SK-N-SH treated with all-trans-retinoic acid at 6 μM for 48 hours (cell line): Measurements from ENCODE around the gene RPL7L1.

ENCODE experiments used
- ATAC-seq: fragments of 200-7000 bp; cut with Tn5 transposase; 3 replicates; pipeline ENCODE4 v1.9.1; 2020; ENCODE audit warnings: mild to moderate bottlenecking, moderate library complexity
- ARNTL ChIP-seq: fragments of 450-650 bp; formaldehyde crosslinking; IDR thresholded peaks from 2 replicates; pipeline ENCODE4 v1.5.0; 2020; ENCODE audit warnings: low read depth, mild to moderate bottlenecking, moderate library complexity, borderline replicate concordance
- BACH2 ChIP-seq: fragments of 250-450 bp; sonication (Bioruptor Pico); IDR thresholded peaks from 2 replicates; pipeline ENCODE4 v1.9.0; 2021; ENCODE audit warnings: mild to moderate bottlenecking, borderline replicate concordance
- CSDC2 ChIP-seq: fragments of 250-450 bp; sonication (Bioruptor Pico); IDR thresholded peaks from 2 replicates; pipeline ENCODE4 v1.5.0; 2020; ENCODE audit warnings: mild to moderate bottlenecking, moderate library complexity
- ESRRG ChIP-seq: fragments of 250-450 bp; sonication (Bioruptor Pico); IDR thresholded peaks from 2 replicates; pipeline ENCODE4 v1.6.1; 2021; ENCODE audit warnings: mild to moderate bottlenecking
- GLIS3 ChIP-seq: fragments of 250-450 bp; sonication (Bioruptor Pico); IDR thresholded peaks from 2 replicates; pipeline ENCODE4 v1.5.0; 2020; ENCODE audit warnings: mild to moderate bottlenecking, moderate library complexity
- ISL1 ChIP-seq: fragments of 250-450 bp; sonication (Bioruptor Pico); IDR thresholded peaks from 2 replicates; pipeline ENCODE4 v2.1.2; 2022; ENCODE audit warnings: mild to moderate bottlenecking, moderate library complexity
- OSR1 ChIP-seq: fragments of 250-450 bp; sonication (Bioruptor Pico); IDR thresholded peaks from 2 replicates; pipeline ENCODE4 v1.8.0; 2022; ENCODE audit warnings: moderate library complexity, mild to moderate bottlenecking, inconsistent platforms
- PPARA ChIP-seq: fragments of 250-450 bp; sonication (Bioruptor Pico); IDR thresholded peaks from 2 replicates; pipeline ENCODE4 v1.5.0; 2020; ENCODE audit warnings: mild to moderate bottlenecking, borderline replicate concordance
- RARB ChIP-seq: fragments of 250-450 bp; sonication (Bioruptor Pico); IDR thresholded peaks from 2 replicates; pipeline ENCODE4 v1.8.0; 2021; ENCODE audit warnings: mild to moderate bottlenecking, moderate library complexity
- SNAI2 ChIP-seq: fragments of 250-450 bp; sonication (Bioruptor Pico); IDR thresholded peaks from 2 replicates; pipeline ENCODE4 v1.5.0; 2020; ENCODE audit warnings: mild to moderate bottlenecking, moderate library complexity
- TCF4 ChIP-seq: fragments of 250-450 bp; sonication (Bioruptor Pico); IDR thresholded peaks from 2 replicates; pipeline ENCODE4 v1.8.0; 2021; ENCODE audit warnings: mild to moderate bottlenecking, moderate library complexity, borderline replicate concordance
- ZC3H10 ChIP-seq: fragments of 250-450 bp; sonication (Bioruptor Pico); IDR thresholded peaks from 2 replicates; pipeline ENCODE4 v1.5.1; 2021; ENCODE audit warnings: mild to moderate bottlenecking, moderate library complexity
- ZFP3 ChIP-seq: fragments of 250-450 bp; sonication (Bioruptor Pico); IDR thresholded peaks from 2 replicates; pipeline ENCODE4 v1.5.0; 2020; ENCODE audit warnings: mild to moderate bottlenecking, moderate library complexity
- ZFP30 ChIP-seq: fragments of 450-650 bp; formaldehyde crosslinking; IDR thresholded peaks from 2 replicates; pipeline ENCODE4 v1.5.0; 2022; ENCODE audit warnings: mild to moderate bottlenecking, moderate library complexity
- ZNF70 ChIP-seq: fragments of 450-650 bp; formaldehyde crosslinking; IDR thresholded peaks from 2 replicates; pipeline ENCODE4 v1.5.0; 2020; ENCODE audit warnings: mild to moderate bottlenecking, moderate library complexity
- ZNF8 ChIP-seq: fragments of 450-650 bp; formaldehyde crosslinking; IDR thresholded peaks from 2 replicates; pipeline ENCODE4 v1.5.0; 2020; ENCODE audit warnings: mild to moderate bottlenecking, moderate library complexity
- TF ChIP-seq, protein P1 (sequence below): fragments of 250-450 bp; sonication (Bioruptor Pico); IDR thresholded peaks from 2 replicates; pipeline ENCODE4 v1.8.0; 2021; ENCODE audit warnings: low read depth, mild to moderate bottlenecking, moderate library complexity, borderline replicate concordance
- TF ChIP-seq, protein P2 (sequence below): fragments of 250-450 bp; sonication (Bioruptor Pico); IDR thresholded peaks from 2 replicates; pipeline ENCODE4 v1.8.0; 2020; ENCODE audit warnings: mild to moderate bottlenecking, moderate library complexity, borderline replicate concordance
- TF ChIP-seq, protein P3 (sequence below): fragments of 250-450 bp; sonication (Bioruptor Pico); IDR thresholded peaks from 2 replicates; pipeline ENCODE4 v1.5.0; 2020; ENCODE audit warnings: mild to moderate bottlenecking, moderate library complexity
- TF ChIP-seq, protein P4 (sequence below): fragments of 250-450 bp; sonication (Bioruptor Pico); IDR thresholded peaks from 2 replicates; pipeline ENCODE4 v1.5.1; 2020; ENCODE audit warnings: low read depth, mild to moderate bottlenecking, moderate library complexity
- TF ChIP-seq, protein P5 (sequence below): fragments of 250-450 bp; sonication (Bioruptor Pico); IDR thresholded peaks from 2 replicates; pipeline ENCODE4 v1.5.1; 2021; ENCODE audit warnings: mild to moderate bottlenecking, moderate library complexity

The RPL7L1 gene

DNA sequence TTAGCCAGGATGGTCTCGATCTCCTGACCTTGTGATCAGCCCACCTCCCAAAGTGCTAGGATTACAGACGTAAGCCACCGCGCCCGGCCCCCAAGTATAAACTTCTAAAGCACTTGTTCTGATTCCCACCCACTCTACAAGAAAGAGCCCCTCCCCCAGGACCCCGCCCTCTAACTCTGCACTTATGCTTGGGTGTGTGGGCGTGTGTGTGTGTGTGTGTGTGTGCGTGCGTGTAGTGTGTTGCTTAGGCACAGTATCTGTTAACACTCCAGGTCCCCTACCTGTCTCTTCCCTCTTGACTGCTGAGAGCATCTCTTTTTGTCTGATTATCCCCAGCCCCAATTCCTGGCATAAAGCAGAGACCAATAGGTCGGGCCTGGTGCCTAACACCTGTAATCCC is 30.4 kb downstream of the RPL7L1 start:
- ATAC-seq: no peak
- TF ChIP-seq, protein P1, sequence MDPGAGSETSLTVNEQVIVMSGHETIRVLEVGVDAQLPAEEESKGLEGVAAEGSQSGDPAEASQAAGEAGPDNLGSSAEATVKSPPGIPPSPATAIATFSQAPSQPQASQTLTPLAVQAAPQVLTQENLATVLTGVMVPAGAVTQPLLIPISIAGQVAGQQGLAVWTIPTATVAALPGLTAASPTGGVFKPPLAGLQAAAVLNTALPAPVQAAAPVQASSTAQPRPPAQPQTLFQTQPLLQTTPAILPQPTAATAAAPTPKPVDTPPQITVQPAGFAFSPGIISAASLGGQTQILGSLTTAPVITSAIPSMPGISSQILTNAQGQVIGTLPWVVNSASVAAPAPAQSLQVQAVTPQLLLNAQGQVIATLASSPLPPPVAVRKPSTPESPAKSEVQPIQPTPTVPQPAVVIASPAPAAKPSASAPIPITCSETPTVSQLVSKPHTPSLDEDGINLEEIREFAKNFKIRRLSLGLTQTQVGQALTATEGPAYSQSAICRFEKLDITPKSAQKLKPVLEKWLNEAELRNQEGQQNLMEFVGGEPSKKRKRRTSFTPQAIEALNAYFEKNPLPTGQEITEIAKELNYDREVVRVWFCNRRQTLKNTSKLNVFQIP (CRISPR knock-in tag): no peak
- no peak for TF ChIP-seq TCF4
- TF ChIP-seq ESRRG (CRISPR knock-in tag): no peak
- TF ChIP-seq, protein P2, sequence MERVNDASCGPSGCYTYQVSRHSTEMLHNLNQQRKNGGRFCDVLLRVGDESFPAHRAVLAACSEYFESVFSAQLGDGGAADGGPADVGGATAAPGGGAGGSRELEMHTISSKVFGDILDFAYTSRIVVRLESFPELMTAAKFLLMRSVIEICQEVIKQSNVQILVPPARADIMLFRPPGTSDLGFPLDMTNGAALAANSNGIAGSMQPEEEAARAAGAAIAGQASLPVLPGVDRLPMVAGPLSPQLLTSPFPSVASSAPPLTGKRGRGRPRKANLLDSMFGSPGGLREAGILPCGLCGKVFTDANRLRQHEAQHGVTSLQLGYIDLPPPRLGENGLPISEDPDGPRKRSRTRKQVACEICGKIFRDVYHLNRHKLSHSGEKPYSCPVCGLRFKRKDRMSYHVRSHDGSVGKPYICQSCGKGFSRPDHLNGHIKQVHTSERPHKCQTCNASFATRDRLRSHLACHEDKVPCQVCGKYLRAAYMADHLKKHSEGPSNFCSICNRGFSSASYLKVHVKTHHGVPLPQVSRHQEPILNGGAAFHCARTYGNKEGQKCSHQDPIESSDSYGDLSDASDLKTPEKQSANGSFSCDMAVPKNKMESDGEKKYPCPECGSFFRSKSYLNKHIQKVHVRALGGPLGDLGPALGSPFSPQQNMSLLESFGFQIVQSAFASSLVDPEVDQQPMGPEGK (CRISPR knock-in tag): no peak
- no peak for TF ChIP-seq ISL1 (CRISPR knock-in tag)
- TF ChIP-seq, protein P3, sequence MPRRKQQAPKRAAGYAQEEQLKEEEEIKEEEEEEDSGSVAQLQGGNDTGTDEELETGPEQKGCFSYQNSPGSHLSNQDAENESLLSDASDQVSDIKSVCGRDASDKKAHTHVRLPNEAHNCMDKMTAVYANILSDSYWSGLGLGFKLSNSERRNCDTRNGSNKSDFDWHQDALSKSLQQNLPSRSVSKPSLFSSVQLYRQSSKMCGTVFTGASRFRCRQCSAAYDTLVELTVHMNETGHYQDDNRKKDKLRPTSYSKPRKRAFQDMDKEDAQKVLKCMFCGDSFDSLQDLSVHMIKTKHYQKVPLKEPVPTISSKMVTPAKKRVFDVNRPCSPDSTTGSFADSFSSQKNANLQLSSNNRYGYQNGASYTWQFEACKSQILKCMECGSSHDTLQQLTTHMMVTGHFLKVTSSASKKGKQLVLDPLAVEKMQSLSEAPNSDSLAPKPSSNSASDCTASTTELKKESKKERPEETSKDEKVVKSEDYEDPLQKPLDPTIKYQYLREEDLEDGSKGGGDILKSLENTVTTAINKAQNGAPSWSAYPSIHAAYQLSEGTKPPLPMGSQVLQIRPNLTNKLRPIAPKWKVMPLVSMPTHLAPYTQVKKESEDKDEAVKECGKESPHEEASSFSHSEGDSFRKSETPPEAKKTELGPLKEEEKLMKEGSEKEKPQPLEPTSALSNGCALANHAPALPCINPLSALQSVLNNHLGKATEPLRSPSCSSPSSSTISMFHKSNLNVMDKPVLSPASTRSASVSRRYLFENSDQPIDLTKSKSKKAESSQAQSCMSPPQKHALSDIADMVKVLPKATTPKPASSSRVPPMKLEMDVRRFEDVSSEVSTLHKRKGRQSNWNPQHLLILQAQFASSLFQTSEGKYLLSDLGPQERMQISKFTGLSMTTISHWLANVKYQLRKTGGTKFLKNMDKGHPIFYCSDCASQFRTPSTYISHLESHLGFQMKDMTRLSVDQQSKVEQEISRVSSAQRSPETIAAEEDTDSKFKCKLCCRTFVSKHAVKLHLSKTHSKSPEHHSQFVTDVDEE (CRISPR knock-in tag): no peak
- no peak for TF ChIP-seq ZC3H10 (CRISPR knock-in tag)
- TF ChIP-seq PPARA (CRISPR knock-in tag): no peak
- no peak for TF ChIP-seq ZFP3 (CRISPR knock-in tag)
- no peak for TF ChIP-seq SNAI2 (CRISPR knock-in tag)
- no peak for TF ChIP-seq ZNF70 (CRISPR knock-in tag)
- no peak for TF ChIP-seq GLIS3 (CRISPR knock-in tag)
- TF ChIP-seq OSR1: no peak
- TF ChIP-seq ZNF8 (CRISPR knock-in tag): no peak
- TF ChIP-seq BACH2 (CRISPR knock-in tag): no peak
- TF ChIP-seq, protein P4, sequence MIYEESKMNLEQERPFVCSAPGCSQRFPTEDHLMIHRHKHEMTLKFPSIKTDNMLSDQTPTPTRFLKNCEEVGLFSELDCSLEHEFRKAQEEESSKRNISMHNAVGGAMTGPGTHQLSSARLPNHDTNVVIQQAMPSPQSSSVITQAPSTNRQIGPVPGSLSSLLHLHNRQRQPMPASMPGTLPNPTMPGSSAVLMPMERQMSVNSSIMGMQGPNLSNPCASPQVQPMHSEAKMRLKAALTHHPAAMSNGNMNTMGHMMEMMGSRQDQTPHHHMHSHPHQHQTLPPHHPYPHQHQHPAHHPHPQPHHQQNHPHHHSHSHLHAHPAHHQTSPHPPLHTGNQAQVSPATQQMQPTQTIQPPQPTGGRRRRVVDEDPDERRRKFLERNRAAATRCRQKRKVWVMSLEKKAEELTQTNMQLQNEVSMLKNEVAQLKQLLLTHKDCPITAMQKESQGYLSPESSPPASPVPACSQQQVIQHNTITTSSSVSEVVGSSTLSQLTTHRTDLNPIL: no peak
- no peak for TF ChIP-seq ZFP30
- TF ChIP-seq ARNTL (CRISPR knock-in tag): no peak
- TF ChIP-seq CSDC2 (CRISPR knock-in tag): no peak

DNA sequence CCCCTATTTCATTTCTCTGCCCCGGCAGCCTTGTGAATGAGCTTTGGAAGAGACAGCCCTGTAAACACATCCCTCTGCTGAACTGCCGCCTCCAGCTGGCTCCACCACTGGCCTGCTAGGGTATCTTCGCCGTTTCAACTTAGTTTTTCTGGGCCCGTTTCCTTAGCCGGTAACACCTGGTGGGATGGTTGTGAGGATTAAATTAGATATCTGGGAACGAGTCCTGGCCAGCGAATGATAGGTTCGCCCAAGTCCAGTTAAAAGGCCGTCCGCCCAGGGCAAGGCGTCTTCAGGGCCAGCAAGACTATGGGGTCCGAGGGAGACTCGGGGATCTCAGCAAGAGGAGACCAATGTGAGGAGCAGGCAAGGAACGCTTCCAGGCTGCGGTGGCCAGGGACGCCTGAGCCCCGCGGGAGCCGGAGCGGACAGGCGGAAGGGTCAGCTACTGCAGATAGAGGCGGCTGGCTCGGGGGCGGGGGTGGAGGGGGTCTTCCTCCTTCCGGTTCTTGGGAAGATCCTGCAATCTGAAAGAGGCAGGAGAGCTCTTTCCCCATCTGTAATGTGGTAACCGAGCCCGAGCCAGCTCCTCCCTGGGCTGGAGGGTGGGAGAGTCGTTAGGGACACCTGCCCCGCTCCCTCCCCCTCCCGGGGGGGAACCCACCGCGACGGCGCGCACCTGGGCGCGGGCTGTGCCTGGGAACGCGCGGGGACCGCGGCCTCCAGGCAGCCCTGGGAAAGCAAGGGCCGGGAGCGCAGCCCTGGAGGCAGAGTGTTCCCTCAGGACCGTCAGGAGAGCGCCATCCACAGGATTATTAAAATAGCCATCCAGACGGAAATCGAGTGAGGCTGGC is 32.0 kb downstream of the RPL7L1 start:
- TF ChIP-seq ESRRG (CRISPR knock-in tag) (no peak), ZC3H10 (CRISPR knock-in tag) (no peak), ZNF8 (CRISPR knock-in tag) (no peak), GLIS3 (CRISPR knock-in tag) (no peak), PPARA (CRISPR knock-in tag) (no peak), SNAI2 (CRISPR knock-in tag) (no peak), ZFP3 (CRISPR knock-in tag) (no peak), CSDC2 (CRISPR knock-in tag) (no peak), OSR1 (no peak), ZNF70 (CRISPR knock-in tag) (no peak), RARB (no peak)
- TF ChIP-seq, protein P4: no peak
- TF ChIP-seq, protein P3 (CRISPR knock-in tag): no peak
- TF ChIP-seq, protein P2 (CRISPR knock-in tag): no peak
- TF ChIP-seq, protein P5, sequence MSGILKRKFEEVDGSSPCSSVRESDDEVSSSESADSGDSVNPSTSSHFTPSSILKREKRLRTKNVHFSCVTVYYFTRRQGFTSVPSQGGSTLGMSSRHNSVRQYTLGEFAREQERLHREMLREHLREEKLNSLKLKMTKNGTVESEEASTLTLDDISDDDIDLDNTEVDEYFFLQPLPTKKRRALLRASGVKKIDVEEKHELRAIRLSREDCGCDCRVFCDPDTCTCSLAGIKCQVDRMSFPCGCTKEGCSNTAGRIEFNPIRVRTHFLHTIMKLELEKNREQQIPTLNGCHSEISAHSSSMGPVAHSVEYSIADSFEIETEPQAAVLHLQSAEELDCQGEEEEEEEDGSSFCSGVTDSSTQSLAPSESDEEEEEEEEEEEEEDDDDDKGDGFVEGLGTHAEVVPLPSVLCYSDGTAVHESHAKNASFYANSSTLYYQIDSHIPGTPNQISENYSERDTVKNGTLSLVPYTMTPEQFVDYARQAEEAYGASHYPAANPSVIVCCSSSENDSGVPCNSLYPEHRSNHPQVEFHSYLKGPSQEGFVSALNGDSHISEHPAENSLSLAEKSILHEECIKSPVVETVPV: no peak
- ATAC-seq: no peak
